HepG2 (cell line): ENCODE results near the gene GRM2. TPM values are rescaled to one million over a fixed set of nuclear protein-coding genes. Genes with fewer than 3 reads are reported as not detected.

Source experiments
- ATAC-seq: fragments of 200-7000 bp; cut with Tn5 transposase; 3 replicates; pipeline ENCODE4 v1.9.1; 2020; ENCODE audit warnings: mild to moderate bottlenecking, moderate library complexity
- BruUV-seq: library from RNA; stranded (reverse); fragments of 400-500 nt; replicated peaks from 2 replicates; lab custom pipeline; 2021; lab: Mats Ljungman, UMichigan
- CTCF ChIA-PET: fragments of 300-600 bp; formaldehyde crosslinking; extraction: SDS; loops from one replicate; lab custom pipeline; 2021; ENCODE audit warnings: low total read pairs, inconsistent platforms, low intra/inter-chr PET ratio; lab: Yijun Ruan, JAX
- POLR2A ChIA-PET: fragments of 350-600 bp; sonication (Branson Sonifier 250); formaldehyde crosslinking; loops from one replicate; lab custom pipeline; 2020; ENCODE audit warnings: antibody characterized with exemption, inconsistent platforms; lab: Yijun Ruan, JAX
- DNase-seq: peaks from one replicate; pipeline ENCODE4 v3.0.0-alpha.2; 2015; ENCODE audit warnings: low spot score
- FAIRE-seq: peaks from 3 replicates; lab custom pipeline; 2011; peaks lifted over from hg19 to GRCh38; lab: Jason Lieb, UNC
- H2AFZ ChIP-seq: one replicate; pipeline ENCODE4 v1.6.1; 2011; ENCODE audit warnings: low read length, inconsistent platforms
- H3K27ac ChIP-seq: fragments of 300-600 bp; 3 replicates; pipeline ENCODE4 v1.8.0; 2011; ENCODE audit warnings: mixed run types, mild to moderate bottlenecking, mixed read lengths, low read length, inconsistent platforms; ENCODE audit not compliant: insufficient read depth; ENCODE audit errors: extremely low read length
- H3K27me3 ChIP-seq, 2 experiments: fragments of 200-600 bp in 1 of 2; 2 replicates in 1 of 2; 3 replicates in 1 of 2; pipeline versions ENCODE4 v1.6.0 to v1.8.0; 2011; ENCODE audit warnings: low read length in 2 of 2, mild to moderate bottlenecking in 2 of 2, moderate library complexity in 2 of 2, inconsistent platforms in 1 of 2; ENCODE audit not compliant: insufficient read depth in 2 of 2, control insufficient read depth in 1 of 2
- H3K36me3 ChIP-seq, 2 experiments: fragments of 200-600 bp in 1 of 2; replicated peaks in 1 of 2; 2 replicates in 1 of 2; 3 replicates in 1 of 2; pipeline versions ENCODE4 v1.5.1 to v1.8.0; 2011; ENCODE audit warnings: low read length in 2 of 2, inconsistent platforms in 1 of 2; ENCODE audit not compliant: insufficient read depth in 2 of 2, control insufficient read depth in 1 of 2
- H3K4me1 ChIP-seq: 2 replicates; pipeline ENCODE4 v1.5.1; 2012; ENCODE audit warnings: low read length, inconsistent platforms; ENCODE audit not compliant: insufficient read depth
- H3K4me2 ChIP-seq: 2 replicates; pipeline ENCODE4 v1.6.0; 2011; ENCODE audit warnings: low read depth, low read length, inconsistent platforms
- H3K4me3 ChIP-seq, 3 experiments: fragments of 200-600 bp in 1 of 3; sonication (generic), shearing (Covaris generic) in 1 of 3; replicated peaks in 1 of 3; 2 replicates each; pipeline ENCODE4 v1.5.1; 2011 to 2016; ENCODE audit warnings: low read length in 3 of 3, inconsistent platforms in 2 of 3, low read depth in 2 of 3, mild to moderate bottlenecking in 2 of 3, control low read depth in 1 of 3, mixed read lengths in 1 of 3; ENCODE audit not compliant: insufficient read depth in 1 of 3
- H3K79me2 ChIP-seq: one replicate; pipeline ENCODE4 v1.6.1; 2011; ENCODE audit warnings: low read length, inconsistent platforms; ENCODE audit not compliant: insufficient read depth
- H3K9ac ChIP-seq: 2 replicates; pipeline ENCODE4 v1.6.0; 2011; ENCODE audit warnings: mild to moderate bottlenecking, low read depth, low read length, inconsistent platforms; ENCODE audit not compliant: insufficient read depth
- H3K9me3 ChIP-seq: 2 replicates; pipeline ENCODE4 v1.5.1; 2012; ENCODE audit warnings: mild to moderate bottlenecking, low read length
- H4K20me1 ChIP-seq: 2 replicates; pipeline ENCODE4 v1.6.0; 2011; ENCODE audit warnings: inconsistent platforms, mild to moderate bottlenecking, low read length, moderate library complexity; ENCODE audit not compliant: insufficient read depth
- AKAP8 ChIP-seq: sonication (generic); formaldehyde crosslinking; IDR thresholded peaks from 2 replicates; pipeline ENCODE4 v1.5.1; 2020; ENCODE audit warnings: mild to moderate bottlenecking, missing genetic modification reagents
- ATF7 ChIP-seq, 2 experiments: fragments of 450-650 bp in 1 of 2; sonication (generic) in 1 of 2; formaldehyde crosslinking in 1 of 2; IDR thresholded peaks; 2 replicates each; pipeline versions ENCODE4 v1.4.0 to v1.6.1; 2016 to 2020; ENCODE audit warnings: antibody characterized with exemption in 1 of 2, mild to moderate bottlenecking in 1 of 2, missing genetic modification reagents in 1 of 2
- JUND ChIP-seq: sonication (generic); formaldehyde crosslinking; IDR thresholded peaks from 2 replicates; pipeline ENCODE4 v1.8.0; 2022; ENCODE audit warnings: mild to moderate bottlenecking, missing genetic modification reagents
- RAD51 ChIP-seq: fragments of 450-650 bp; IDR thresholded peaks from 2 replicates; pipeline ENCODE4 v1.6.1; 2016; ENCODE audit warnings: borderline replicate concordance
- SPEN ChIP-seq: sonication (generic); formaldehyde crosslinking; IDR thresholded peaks from 2 replicates; pipeline ENCODE4 v1.5.1; 2020; ENCODE audit warnings: low read depth, mild to moderate bottlenecking, missing genetic modification reagents
- TBX2 ChIP-seq: sonication (generic); formaldehyde crosslinking; IDR thresholded peaks from 2 replicates; pipeline ENCODE4 v1.5.0; 2020; ENCODE audit warnings: missing genetic modification reagents, mild to moderate bottlenecking, borderline replicate concordance
- TOE1 ChIP-seq: sonication (generic); formaldehyde crosslinking; IDR thresholded peaks from 2 replicates; pipeline ENCODE4 v1.4.0; 2020; ENCODE audit warnings: mild to moderate bottlenecking, missing genetic modification reagents
- ZC3H4 ChIP-seq: sonication (generic); formaldehyde crosslinking; IDR thresholded peaks from 2 replicates; pipeline ENCODE4 v1.4.0; 2020; ENCODE audit warnings: missing genetic modification reagents, borderline replicate concordance
- ZNF232 ChIP-seq: sonication (generic); formaldehyde crosslinking; IDR thresholded peaks from 2 replicates; pipeline ENCODE4 v1.4.0; 2020; ENCODE audit warnings: missing genetic modification reagents, borderline replicate concordance
- ZNF570 ChIP-seq: sonication (generic); formaldehyde crosslinking; IDR thresholded peaks from 2 replicates; pipeline ENCODE4 v1.4.0; 2020; ENCODE audit warnings: mild to moderate bottlenecking, missing genetic modification reagents, borderline replicate concordance
- WGBS: methylation state at CpG from one replicate; pipeline ENCODE4 v1.1.6; 2017; ENCODE audit warnings: low lambda C conversion rate; 5-methylcytosine and 5-hydroxymethylcytosine counted together
- in situ Hi-C: cut with HindIII; loops from 2 replicates; pipeline ENCODE4 v1.10.0; 2017; ENCODE audit warnings: low pct_unique_long_range_greater_than_20kb; ENCODE audit not compliant: extremely low pct_ligation_motif_present
- intact Hi-C: fragments of 100-400 bp; cut with micrococcal nuclease; formaldehyde crosslinking; loops from one replicate; pipeline ENCODE4 v1.10.0; 2022; ENCODE audit not compliant: unreplicated experiment
- polyA plus RNA-seq, 8 experiments: library from polyadenylated mRNA; depleted of rRNA in 3 of 8; stranded (reverse) in 7 of 8; unstranded in 1 of 8; fragments of >200 nt; fragmentation: Illumina TruSeq in 4 of 8; extraction: Trizol in 4 of 8; gene quantifications; 2 replicates each; pipeline versions ENCODE4 v1.2.1 to v1.2.3, GENCODE V29; 2011 to 2016; ENCODE audit warnings: low read depth in 4 of 8, missing spikeins in 1 of 8, mixed read lengths in 1 of 8; ENCODE audit not compliant: insufficient read depth in 1 of 8
- total RNA-seq, 5 experiments: library from RNA; depleted of rRNA; stranded (reverse); fragments of >200 nt; fragmentation: Illumina TruSeq; extraction: Trizol; gene quantifications; 2 replicates each; pipeline ENCODE4 v1.2.3, GENCODE V29; 2016; ENCODE audit warnings: low read depth in 1 of 5
- TF ChIP-seq, protein P1 (sequence below): sonication (generic); formaldehyde crosslinking; IDR thresholded peaks from 2 replicates; pipeline ENCODE4 v1.8.0; 2022; ENCODE audit warnings: missing genetic modification reagents, low read depth, mild to moderate bottlenecking, borderline replicate concordance
- TF ChIP-seq, protein P2 (sequence below), 2 experiments: IDR thresholded peaks; 2 replicates each; pipeline ENCODE4 v1.6.1; 2011 to 2012; ENCODE audit warnings: low read length in 2 of 2, borderline replicate concordance in 1 of 2, low read depth in 1 of 2, mild to moderate bottlenecking in 1 of 2, moderate library complexity in 1 of 2
- TF ChIP-seq, protein P3 (sequence below): fragments of 450-650 bp; IDR thresholded peaks from 2 replicates; pipeline ENCODE4 v1.6.1; 2016
- TF ChIP-seq, protein P4 (sequence below): fragments of 450-650 bp; IDR thresholded peaks from 2 replicates; pipeline ENCODE4 v1.6.1; 2017

Gene GRM2
- total and polyA plus RNA-seq, 2 of the 13 experiments (the other 11 are each of a cell fraction or from before 2014, with no cell fraction given) = 0.04 to 0.07 TPM

DNA sequence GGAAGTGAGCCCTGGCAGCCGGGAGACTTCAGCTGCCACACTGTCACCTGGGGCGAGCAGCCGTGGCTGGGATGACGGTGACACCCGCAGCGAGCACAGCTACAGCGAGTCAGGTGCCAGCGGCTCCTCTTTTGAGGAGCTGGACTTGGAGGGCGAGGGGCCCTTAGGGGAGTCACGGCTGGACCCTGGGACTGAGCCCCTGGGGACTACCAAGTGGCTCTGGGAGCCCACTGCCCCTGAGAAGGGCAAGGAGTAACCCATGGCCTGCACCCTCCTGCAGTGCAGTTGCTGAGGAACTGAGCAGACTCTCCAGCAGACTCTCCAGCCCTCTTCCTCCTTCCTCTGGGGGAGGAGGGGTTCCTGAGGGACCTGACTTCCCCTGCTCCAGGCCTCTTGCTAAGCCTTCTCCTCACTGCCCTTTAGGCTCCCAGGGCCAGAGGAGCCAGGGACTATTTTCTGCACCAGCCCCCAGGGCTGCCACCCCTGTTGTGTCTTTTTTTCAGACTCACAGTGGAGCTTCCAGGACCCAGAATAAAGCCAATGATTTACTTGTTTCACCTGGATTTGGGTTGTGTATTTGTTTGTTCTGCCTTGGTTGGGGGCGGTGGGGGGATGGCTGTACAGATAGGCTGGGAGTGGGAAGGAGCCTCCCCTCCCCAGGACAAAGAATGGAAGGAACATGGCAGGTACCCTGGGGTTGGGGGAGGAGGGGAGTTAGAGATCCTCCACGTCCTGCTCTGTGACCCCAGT, 2.9 kb upstream of the GRM2 start:
- in situ Hi-C loops = no loop called here
- no peak overlapping the region for H3K27ac ChIP-seq
- no peak overlapping the region for H3K4me2 ChIP-seq
- H4K20me1 ChIP-seq = peaks cover 11% of the 10 kb centered on the region; the same call in 1 of the 2 replicates
- H3K4me1 ChIP-seq = peaks cover 7% of the 10 kb centered on the region; the same call in 1 of the 2 replicates
- POLR2A ChIA-PET = no interaction called here
- no peaks in the 10 kb centered on the region for H3K9me3 ChIP-seq
- ATAC-seq (no peak), FAIRE-seq (no peak), DNase-seq (no peak)
- CTCF ChIA-PET = no interaction called here
- intact Hi-C loops = no loop called here
- no peak overlapping the region for H3K9ac ChIP-seq
- WGBS = 97% methylated on average over 7 of the region's 12 CpGs
- no peak for TF ChIP-seq TOE1
- TF ChIP-seq, protein P1, sequence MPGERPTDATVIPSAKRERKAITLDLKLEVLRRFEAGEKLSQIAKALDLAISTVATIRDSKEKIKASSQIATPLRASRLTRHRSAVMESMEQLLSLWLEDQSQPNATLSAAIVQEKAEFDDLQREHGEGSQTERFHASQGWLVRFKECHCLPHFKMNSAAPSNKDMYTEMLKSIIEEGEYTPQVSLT (CRISPR knock-in tag) = no peak
- no peak for TF ChIP-seq SPEN
- no peak for TF ChIP-seq ZNF232
- no peak for TF ChIP-seq RAD51
- no peak for TF ChIP-seq AKAP8 (CRISPR knock-in tag)
- no peak for TF ChIP-seq JUND
- no peak for TF ChIP-seq ZNF570 (CRISPR knock-in tag)
- TF ChIP-seq, protein P2, sequence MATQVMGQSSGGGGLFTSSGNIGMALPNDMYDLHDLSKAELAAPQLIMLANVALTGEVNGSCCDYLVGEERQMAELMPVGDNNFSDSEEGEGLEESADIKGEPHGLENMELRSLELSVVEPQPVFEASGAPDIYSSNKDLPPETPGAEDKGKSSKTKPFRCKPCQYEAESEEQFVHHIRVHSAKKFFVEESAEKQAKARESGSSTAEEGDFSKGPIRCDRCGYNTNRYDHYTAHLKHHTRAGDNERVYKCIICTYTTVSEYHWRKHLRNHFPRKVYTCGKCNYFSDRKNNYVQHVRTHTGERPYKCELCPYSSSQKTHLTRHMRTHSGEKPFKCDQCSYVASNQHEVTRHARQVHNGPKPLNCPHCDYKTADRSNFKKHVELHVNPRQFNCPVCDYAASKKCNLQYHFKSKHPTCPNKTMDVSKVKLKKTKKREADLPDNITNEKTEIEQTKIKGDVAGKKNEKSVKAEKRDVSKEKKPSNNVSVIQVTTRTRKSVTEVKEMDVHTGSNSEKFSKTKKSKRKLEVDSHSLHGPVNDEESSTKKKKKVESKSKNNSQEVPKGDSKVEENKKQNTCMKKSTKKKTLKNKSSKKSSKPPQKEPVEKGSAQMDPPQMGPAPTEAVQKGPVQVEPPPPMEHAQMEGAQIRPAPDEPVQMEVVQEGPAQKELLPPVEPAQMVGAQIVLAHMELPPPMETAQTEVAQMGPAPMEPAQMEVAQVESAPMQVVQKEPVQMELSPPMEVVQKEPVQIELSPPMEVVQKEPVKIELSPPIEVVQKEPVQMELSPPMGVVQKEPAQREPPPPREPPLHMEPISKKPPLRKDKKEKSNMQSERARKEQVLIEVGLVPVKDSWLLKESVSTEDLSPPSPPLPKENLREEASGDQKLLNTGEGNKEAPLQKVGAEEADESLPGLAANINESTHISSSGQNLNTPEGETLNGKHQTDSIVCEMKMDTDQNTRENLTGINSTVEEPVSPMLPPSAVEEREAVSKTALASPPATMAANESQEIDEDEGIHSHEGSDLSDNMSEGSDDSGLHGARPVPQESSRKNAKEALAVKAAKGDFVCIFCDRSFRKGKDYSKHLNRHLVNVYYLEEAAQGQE (IDR thresholded peaks at IDR 0.05; ENCODE audit: borderline replicate concordance in 1 of 2, low read depth in 1 of 2, low read length in 2 of 2) = no peak
- TF ChIP-seq, protein P3, sequence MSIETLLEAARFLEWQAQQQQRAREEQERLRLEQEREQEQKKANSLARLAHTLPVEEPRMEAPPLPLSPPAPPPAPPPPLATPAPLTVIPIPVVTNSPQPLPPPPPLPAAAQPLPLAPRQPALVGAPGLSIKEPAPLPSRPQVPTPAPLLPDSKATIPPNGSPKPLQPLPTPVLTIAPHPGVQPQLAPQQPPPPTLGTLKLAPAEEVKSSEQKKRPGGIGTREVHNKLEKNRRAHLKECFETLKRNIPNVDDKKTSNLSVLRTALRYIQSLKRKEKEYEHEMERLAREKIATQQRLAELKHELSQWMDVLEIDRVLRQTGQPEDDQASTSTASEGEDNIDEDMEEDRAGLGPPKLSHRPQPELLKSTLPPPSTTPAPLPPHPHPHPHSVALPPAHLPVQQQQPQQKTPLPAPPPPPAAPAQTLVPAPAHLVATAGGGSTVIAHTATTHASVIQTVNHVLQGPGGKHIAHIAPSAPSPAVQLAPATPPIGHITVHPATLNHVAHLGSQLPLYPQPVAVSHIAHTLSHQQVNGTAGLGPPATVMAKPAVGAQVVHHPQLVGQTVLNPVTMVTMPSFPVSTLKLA = no peak
- TF ChIP-seq, protein P4, sequence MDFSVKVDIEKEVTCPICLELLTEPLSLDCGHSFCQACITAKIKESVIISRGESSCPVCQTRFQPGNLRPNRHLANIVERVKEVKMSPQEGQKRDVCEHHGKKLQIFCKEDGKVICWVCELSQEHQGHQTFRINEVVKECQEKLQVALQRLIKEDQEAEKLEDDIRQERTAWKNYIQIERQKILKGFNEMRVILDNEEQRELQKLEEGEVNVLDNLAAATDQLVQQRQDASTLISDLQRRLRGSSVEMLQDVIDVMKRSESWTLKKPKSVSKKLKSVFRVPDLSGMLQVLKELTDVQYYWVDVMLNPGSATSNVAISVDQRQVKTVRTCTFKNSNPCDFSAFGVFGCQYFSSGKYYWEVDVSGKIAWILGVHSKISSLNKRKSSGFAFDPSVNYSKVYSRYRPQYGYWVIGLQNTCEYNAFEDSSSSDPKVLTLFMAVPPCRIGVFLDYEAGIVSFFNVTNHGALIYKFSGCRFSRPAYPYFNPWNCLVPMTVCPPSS = no peak
- no peak for TF ChIP-seq ZC3H4 (CRISPR knock-in tag)
- no peak for TF ChIP-seq ATF7 (IDR thresholded peaks at IDR 0.05)
- no peak for TF ChIP-seq ATF7 (CRISPR knock-in tag; IDR thresholded peaks at IDR 0.05)
- no peak for TF ChIP-seq TBX2 (CRISPR knock-in tag)
- peaks cover 13 to 21% of the 10 kb centered on the region in 2 experiments for H3K36me3 ChIP-seq
- no peak overlapping the region for H3K4me3 ChIP-seq
- no TSS peak for BruUV-seq
- H3K27me3 ChIP-seq = peaks cover 0 to 13% of the 10 kb centered on the region in 2 experiments; a peak in 2 of 5 replicates
- H2AFZ ChIP-seq = no peak overlapping the region
- no peaks in the 10 kb centered on the region for H3K79me2 ChIP-seq
